ENCODE data around the gene LRRC23.

LRRC23 gene

GRCh38 chr12:6943722-6944380 lies 39.2 kb downstream of the LRRC23 start, which contains the start of the genes C12orf57 and RNU7-1:
TSS of gene C12orf57 (plus strand) at chr12:6944022. CDS start at chr12:6944122, 100 bp downstream.
TSS of gene RNU7-1 (plus strand) at chr12:6943816.
- DNase-seq (ENCODE audit: low read depth in 2 of 2): no peak

- DNase-seq (ENCODE audit: low read depth in 2 of 2): peak; percentile 67 to 74
Observed at GRCh38 chr12:6944381-6945186, 40.0 kb downstream of the LRRC23 start.

GRCh38 chr12:6945613-6946012 lies 41.0 kb downstream of the LRRC23 start:
- DNase-seq (ENCODE audit: low read depth in 2 of 2): no peak

- DNase-seq (ENCODE audit: low read depth in 2 of 2): no peak
Observed at GRCh38 chr12:6946033-6946919, 41.7 kb downstream of the LRRC23 start.

GRCh38 chr12:6946920-6947374 lies 42.3 kb downstream of the LRRC23 start:
- DNase-seq (ENCODE audit: low read depth in 2 of 2): no peak

GRCh38 chr12:6947615-6948014 lies 43.0 kb downstream of the LRRC23 start:
- no peak for DNase-seq (ENCODE audit: low read depth in 2 of 2)

- DNase-seq (ENCODE audit: low read depth in 2 of 2): no peak
Observed at GRCh38 chr12:6948873-6949594, 44.4 kb downstream of the LRRC23 start.

- no peak for DNase-seq (ENCODE audit: low read depth in 2 of 2)
Observed at GRCh38 chr12:6950401-6950801, 45.8 kb downstream of the LRRC23 start.

GRCh38 chr12:6950811-6951540 lies 46.4 kb downstream of the LRRC23 start, which contains the start of gene PTPN6:
TSS of gene PTPN6 (plus strand) at chr12:6951356. CDS start at chr12:6951513, 157 bp downstream.
- DNase-seq (ENCODE audit: low read depth in 2 of 2): peak; percentile 62 to 67

GRCh38 chr12:6951551-6952120 lies 47.0 kb downstream of the LRRC23 start:
- DNase-seq (ENCODE audit: low read depth in 2 of 2): no peak

- no peak for DNase-seq (ENCODE audit: low read depth in 2 of 2)
Observed at GRCh38 chr12:6952121-6952862, 47.7 kb downstream of the LRRC23 start.

GRCh38 chr12:6952863-6953441 lies 48.3 kb downstream of the LRRC23 start:
- no peak for DNase-seq (ENCODE audit: low read depth in 2 of 2)

GRCh38 chr12:6953442-6954315 lies 49.1 kb downstream of the LRRC23 start:
- DNase-seq (ENCODE audit: low read depth in 2 of 2): peak; percentile 72 to 88

- no peak for DNase-seq (ENCODE audit: low read depth in 2 of 2)
Observed at GRCh38 chr12:6954316-6955107, 49.9 kb downstream of the LRRC23 start.

GRCh38 chr12:6955108-6956020 lies 50.7 kb downstream of the LRRC23 start:
- no peak for DNase-seq (ENCODE audit: low read depth in 2 of 2)

All from stimulated activated CD8-positive, alpha-beta memory T cell treated with anti-CD3 and anti-CD28 coated beads, Interleukin-15, amount 100 ng/mL, for 4 hours (primary cell).